Left ventricle myocardium inferior (tissue), 1 donor: Measurements from ENCODE around the gene GLIPR1. TPM values are rescaled to one million over a fixed set of nuclear protein-coding genes. Genes with fewer than 3 reads are reported as not detected.

Experiments used
- DNase-seq: peaks from one replicate; pipeline ENCODE4 v3.0.0-alpha.2; 2020
- H3K27ac ChIP-seq: fragments of 200-600 bp; replicated peaks from 2 replicates; pipeline ENCODE4 v1.8.0; 2021
- H3K27me3 ChIP-seq: fragments of 200-600 bp; 2 replicates; pipeline ENCODE4 v1.8.0; 2021; ENCODE audit warnings: low read depth
- H3K36me3 ChIP-seq: fragments of 200-600 bp; 2 replicates; pipeline ENCODE4 v1.8.0; 2021
- H3K4me1 ChIP-seq: fragments of 200-600 bp; 2 replicates; pipeline ENCODE4 v1.8.0; 2021
- H3K4me3 ChIP-seq: fragments of 200-600 bp; 2 replicates; pipeline ENCODE4 v1.8.0; 2021; ENCODE audit warnings: mild to moderate bottlenecking, moderate library complexity
- H3K9me3 ChIP-seq: fragments of 200-600 bp; replicated peaks from 2 replicates; pipeline ENCODE4 v1.8.0; 2021
- CTCF ChIP-seq: fragments of 200-600 bp; IDR thresholded peaks from 2 replicates; pipeline ENCODE4 v1.8.0; 2021; ENCODE audit warnings: antibody characterized with exemption, mild to moderate bottlenecking, borderline replicate concordance
- intact Hi-C: fragments of 100-400 bp; cut with micrococcal nuclease; formaldehyde crosslinking; loops from one replicate; pipeline ENCODE4 v1.11.0; 2022
- total RNA-seq: library from RNA; stranded (reverse); fragmentation: NEBNext Ultra II Directional; extraction: Animal tissue kit (Norgen Biotek cat#: 25700); gene quantifications from one replicate; pipeline ENCODE4 v1.2.1, GENCODE V29; 2021
- donor health status: DM: no; HTN: yes; CAD: no; lungs with severe emphysema.

GLIPR1 gene
- total RNA-seq, 1 donor from 2014 or later, result 7.0 TPM

- DNase-seq, result no peak
- Histone ChIP-seq H3K4me3 (peak overlapping the region; percentile 10), H3K9me3 (no peaks in the 10 kb centered on the region), H3K27ac (peak overlapping the region; percentile 62), H3K27me3 (no peaks in the 10 kb centered on the region), H3K4me1 (peaks cover 41% of the 10 kb centered on the region), H3K36me3 (no peaks in the 10 kb centered on the region)
- no peak for TF ChIP-seq CTCF
- intact Hi-C loops, result loop anchor here (10.0 kb wide), 1 partner anchor 165 kb away; no protein-coding TSS in a partner anchor
Observed at GRCh38 chr12:75549989-75550388, 69.4 kb downstream of the GLIPR1 start.

GRCh38 chr12:75550401-75551240, 70.1 kb downstream of the GLIPR1 start:
- Histone ChIP-seq H3K4me1 (peaks cover 41% of the 10 kb centered on the region), H3K27ac (peak overlapping the region; percentile 62), H3K4me3 (peak overlapping the region; percentile 10), H3K27me3 (no peaks in the 10 kb centered on the region), H3K36me3 (no peaks in the 10 kb centered on the region), H3K9me3 (no peaks in the 10 kb centered on the region)
- intact Hi-C loops, result loop anchor here (10.0 kb wide), 1 partner anchor 164 kb away; no protein-coding TSS in a partner anchor
- DNase-seq, result peak; percentile 32
- TF ChIP-seq CTCF, result no peak

GRCh38 chr12:75551477-75551876, 70.9 kb downstream of the GLIPR1 start:
- Histone ChIP-seq H3K4me1 (peaks cover 41% of the 10 kb centered on the region), H3K27me3 (no peaks in the 10 kb centered on the region), H3K4me3 (no peak overlapping the region), H3K27ac (no peak overlapping the region), H3K36me3 (no peaks in the 10 kb centered on the region), H3K9me3 (no peaks in the 10 kb centered on the region)
- no peak for DNase-seq
- TF ChIP-seq CTCF, result no peak
- intact Hi-C loops, result loop anchor here (10.0 kb wide), 1 partner anchor 163 kb away; no protein-coding TSS in a partner anchor

GRCh38 chr12:75553398-75553797, 72.8 kb downstream of the GLIPR1 start:
- Histone ChIP-seq H3K4me3 (no peak overlapping the region), H3K9me3 (no peaks in the 10 kb centered on the region), H3K36me3 (no peaks in the 10 kb centered on the region), H3K4me1 (peaks cover 41% of the 10 kb centered on the region), H3K27me3 (no peaks in the 10 kb centered on the region), H3K27ac (peak overlapping the region; percentile 50)
- no peak for TF ChIP-seq CTCF
- intact Hi-C loops, result loop anchor here (10.0 kb wide), 1 partner anchor 161 kb away; no protein-coding TSS in a partner anchor
- DNase-seq, result no peak

Other genes with a start within 250 kb of the GLIPR1 start
- gene CAPS2, start 150.4 kb upstream of the GLIPR1 start, total RNA-seq, result 13.4 TPM
- gene GLIPR1L1, start 146.1 kb upstream of the GLIPR1 start, total RNA-seq, result not detected
- gene GLIPR1L2, start 89.7 kb upstream of the GLIPR1 start, total RNA-seq, result 1.5 TPM
- gene KRR1, start 30.9 kb downstream of the GLIPR1 start, total RNA-seq, result 32.7 TPM